Measurements from ENCODE around the gene SHROOM2.

The SHROOM2 gene

GRCh38 chrX:9842541-9842940 lies 56.3 kb downstream of the SHROOM2 start:
- Histone ChIP-seq H3K4me1 (no peaks in the 10 kb centered on the region), H3K36me3 (no peaks in the 10 kb centered on the region), H3K4me3 (ENCODE audit: low read depth, low read length) (no peak overlapping the region), H3K9me3 (no peaks in the 10 kb centered on the region), H3K27me3 (no peaks in the 10 kb centered on the region)
- DNase-seq: no peak
- TF ChIP-seq CTCF (IDR thresholded peaks at IDR 0.05; ENCODE audit: low read depth, low read length): no peak

GRCh38 chrX:9844936-9845577 lies 58.8 kb downstream of the SHROOM2 start:
- Histone ChIP-seq H3K27me3 (no peaks in the 10 kb centered on the region), H3K36me3 (no peaks in the 10 kb centered on the region), H3K4me1 (no peaks in the 10 kb centered on the region), H3K4me3 (ENCODE audit: low read depth, low read length) (no peak overlapping the region), H3K9me3 (no peaks in the 10 kb centered on the region)
- no peak for DNase-seq
- no peak for TF ChIP-seq CTCF (IDR thresholded peaks at IDR 0.05; ENCODE audit: low read depth, low read length)

DNA sequence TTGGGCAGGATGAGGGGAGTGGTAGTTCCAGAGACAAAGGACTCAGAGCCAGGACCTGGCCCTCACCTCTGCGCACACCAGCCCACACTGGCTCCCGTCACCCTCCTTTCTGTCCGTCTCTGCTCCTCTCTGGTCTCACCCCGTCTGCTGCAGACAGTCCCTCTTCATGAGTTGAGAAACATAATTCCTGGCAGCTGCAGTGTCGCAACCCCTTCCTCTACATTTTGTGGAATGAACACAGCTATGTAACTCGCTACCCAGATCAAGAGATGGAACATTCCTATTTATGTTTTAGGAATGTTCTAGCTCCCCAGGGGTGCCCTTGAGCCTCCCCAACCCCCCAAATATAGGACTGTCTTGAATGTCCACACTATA lies 59.3 kb downstream of the SHROOM2 start:
- H3K4me3 ChIP-seq (ENCODE audit: low read depth, low read length): no peak overlapping the region
- H3K9me3 ChIP-seq: no peaks in the 10 kb centered on the region
- DNase-seq: no peak
- no peaks in the 10 kb centered on the region for H3K4me1 ChIP-seq
- H3K36me3 ChIP-seq: no peaks in the 10 kb centered on the region
- H3K27me3 ChIP-seq: no peaks in the 10 kb centered on the region
- no peak for TF ChIP-seq CTCF (IDR thresholded peaks at IDR 0.05; ENCODE audit: low read depth, low read length)

GRCh38 chrX:9846631-9847030 lies 60.4 kb downstream of the SHROOM2 start:
- Histone ChIP-seq H3K27me3 (no peaks in the 10 kb centered on the region), H3K36me3 (no peaks in the 10 kb centered on the region), H3K4me1 (no peaks in the 10 kb centered on the region), H3K9me3 (no peaks in the 10 kb centered on the region), H3K4me3 (ENCODE audit: low read depth, low read length) (no peak overlapping the region)
- DNase-seq: no peak
- no peak for TF ChIP-seq CTCF (IDR thresholded peaks at IDR 0.05; ENCODE audit: low read depth, low read length)

DNA sequence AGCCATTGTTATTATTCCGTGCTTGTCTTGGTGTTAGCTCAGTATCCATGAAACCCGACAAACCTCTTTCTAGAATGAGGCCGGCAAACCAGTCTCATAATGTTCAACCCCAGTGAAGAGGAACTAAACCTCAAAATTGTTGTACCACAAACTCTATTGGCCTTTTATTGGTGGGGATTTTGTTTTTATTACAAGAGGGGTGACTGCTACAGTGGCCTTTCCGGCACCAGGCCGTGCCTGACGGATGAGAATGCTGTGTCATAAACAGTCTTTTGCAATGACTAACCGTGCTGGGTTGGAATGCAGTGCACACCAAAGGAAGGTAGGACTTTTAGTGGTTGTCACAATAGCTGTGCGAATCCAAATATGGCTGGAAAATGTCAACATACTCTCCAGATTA lies 60.8 kb downstream of the SHROOM2 start:
- Histone ChIP-seq H3K4me3 (ENCODE audit: low read depth, low read length) (no peak overlapping the region), H3K27me3 (no peaks in the 10 kb centered on the region), H3K36me3 (no peaks in the 10 kb centered on the region), H3K4me1 (no peaks in the 10 kb centered on the region), H3K9me3 (no peaks in the 10 kb centered on the region)
- TF ChIP-seq CTCF (IDR thresholded peaks at IDR 0.05; ENCODE audit: low read depth, low read length): no peak
- DNase-seq: no peak

DNA sequence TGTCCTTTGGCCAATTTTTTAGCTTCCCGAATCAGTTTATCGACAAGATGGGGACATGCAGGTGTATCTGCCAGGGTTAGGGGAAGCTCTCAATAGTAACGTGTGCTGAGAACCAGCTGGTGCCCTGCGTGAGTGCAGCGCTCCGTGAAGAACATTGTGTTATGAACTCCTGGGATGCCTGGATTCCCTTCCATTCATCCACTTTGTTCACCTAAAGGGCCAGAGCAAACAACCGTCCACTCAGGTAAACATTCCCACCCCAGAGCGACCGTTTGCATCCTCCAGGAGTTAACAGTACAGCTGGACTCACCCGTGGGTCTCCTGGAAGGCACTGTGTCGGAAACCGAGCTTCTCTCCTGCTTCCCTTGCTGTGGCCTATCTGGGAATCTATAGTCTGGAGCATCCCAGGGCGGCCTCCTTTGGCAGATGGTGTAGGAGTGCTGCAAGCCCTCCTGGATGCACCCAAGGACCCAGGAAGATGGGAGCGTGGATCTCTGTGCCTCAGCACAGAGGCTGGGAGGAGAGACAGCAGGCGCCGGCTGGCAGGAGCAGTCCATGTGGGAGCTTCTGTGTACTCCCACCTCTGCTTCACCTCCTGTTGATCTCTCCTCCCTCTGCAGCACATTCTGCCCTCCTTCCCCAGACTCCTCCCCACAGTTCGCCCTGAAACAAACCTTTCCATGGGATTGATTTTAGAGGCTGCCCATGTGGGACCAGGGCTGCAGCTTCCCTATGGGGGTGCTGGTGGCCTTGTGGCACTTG lies 62.7 kb downstream of the SHROOM2 start:
- Histone ChIP-seq H3K4me1 (no peaks in the 10 kb centered on the region), H3K27me3 (no peaks in the 10 kb centered on the region), H3K9me3 (no peaks in the 10 kb centered on the region), H3K36me3 (no peaks in the 10 kb centered on the region), H3K4me3 (ENCODE audit: low read depth, low read length) (no peak overlapping the region)
- TF ChIP-seq CTCF (IDR thresholded peaks at IDR 0.05; ENCODE audit: low read depth, low read length): no peak
- no peak for DNase-seq

All from BE2C (cell line).